Heart left ventricle (tissue), 16 donors: ENCODE measurements around the gene PAK1. TPM values are rescaled to one million over a fixed set of nuclear protein-coding genes. Genes with fewer than 3 reads are reported as not detected.

ENCODE experiments used
- ATAC-seq, 4 donors: fragments of 200-7000 bp; cut with Tn5 transposase; one replicate each; pipeline ENCODE4 v1.9.1; 2020 to 2022; ENCODE audit warnings: moderate library complexity in 4 of 4, mild to moderate bottlenecking in 3 of 4, moderate number of reproducible peaks in 1 of 4
- DNase-seq, 5 donors: peaks; one replicate each; pipeline ENCODE4 v3.0.0-alpha.2; 2020
- H3K27ac ChIP-seq, 12 donors: fragments of 200-600 bp; sonication (generic) in 4 of 12; one replicate each; pipeline versions ENCODE4 v1.5.0 to v1.8.0; 2016 to 2022; ENCODE audit warnings: mild to moderate bottlenecking in 2 of 12
- H3K27me3 ChIP-seq, 9 donors: fragments of 200-600 bp; sonication (generic) in 2 of 9; one replicate each; pipeline versions ENCODE4 v1.5.1 to v1.8.0; 2016 to 2022; ENCODE audit warnings: mild to moderate bottlenecking in 3 of 9
- H3K36me3 ChIP-seq, 9 donors: fragments of 200-600 bp; sonication (generic) in 2 of 9; one replicate each; pipeline versions ENCODE4 v1.5.0 to v1.8.0; 2018 to 2022; ENCODE audit warnings: mild to moderate bottlenecking in 2 of 9
- H3K4me1 ChIP-seq, 12 donors: fragments of 200-600 bp; sonication (generic) in 4 of 12; one replicate each; pipeline versions ENCODE4 v1.5.0 to v1.8.0; 2016 to 2022; ENCODE audit warnings: mild to moderate bottlenecking in 3 of 12
- H3K4me3 ChIP-seq, 12 donors: fragments of 200-600 bp; sonication (generic) in 4 of 12; one replicate each; pipeline versions ENCODE4 v1.5.0 to v1.8.0; 2017 to 2022; ENCODE audit warnings: mild to moderate bottlenecking in 9 of 12, moderate library complexity in 4 of 12
- H3K9me3 ChIP-seq, 12 donors: fragments of 200-600 bp; sonication (generic) in 4 of 12; one replicate each; pipeline versions ENCODE4 v1.5.0 to v1.8.0; 2016 to 2022; ENCODE audit warnings: mild to moderate bottlenecking in 1 of 12
- POLR2A ChIP-seq, 2 donors: fragments of 450-650 bp; IDR thresholded peaks; one replicate each; pipeline ENCODE4 v1.6.1; 2017; ENCODE audit warnings: antibody characterized with exemption in 2 of 2, mild to moderate bottlenecking in 2 of 2, moderate library complexity in 2 of 2
- WGBS, 4 donors: extraction: QIAGEN DNeasy Blood & Tissue Kit in 2 of 4; methylation state at CpG; one replicate each; pipeline versions ENCODE4 v1.1.5 to v1.1.7; 2013 to 2018; 5-methylcytosine and 5-hydroxymethylcytosine counted together
- intact Hi-C, 10 donors: fragments of 100-400 bp; cut with DNase I; formaldehyde crosslinking; loops; one replicate each; pipeline versions ENCODE4 v1.11.1 to v1.14.2; 2022
- polyA plus RNA-seq, 2 donors: library from polyadenylated mRNA; stranded (reverse); fragments of 200-250 nt; gene quantifications; one replicate each; pipeline ENCODE4 v1.2.3, GENCODE V29; 2013
- total RNA-seq, 9 donors: library from RNA; depleted of rRNA in 2 of 9; stranded (reverse); fragments of >200 nt in 2 of 9; fragmentation: NEBNext Ultra II Directional in 3 of 9; extraction: Animal tissue kit (Norgen Biotek cat#: 25700) in 3 of 9; gene quantifications; one replicate each; pipeline versions ENCODE4 v1.1.0 to v1.2.4, GENCODE V29; 2016 to 2023
- TF ChIP-seq, protein P1 (sequence below), 12 donors: fragments of 200-600 bp; sonication (generic) in 4 of 12; IDR thresholded peaks; one replicate each; pipeline versions ENCODE4 v1.5.0 to v1.8.0; 2018 to 2022; ENCODE audit warnings: antibody characterized with exemption in 12 of 12, mild to moderate bottlenecking in 5 of 12
- donor health status: ischemic (EF 13 %, LVEDD 7.1; RV severe dilation, severe dysfunction).
- donor health status: healthy with polysubstance abuse.
- donor health status: DM: no; HTN: yes; CAD: no.
- donor health status: DM: no; HTN: no; CAD: no.
- donor health status: ischemic (EF 25% LVEDD 6.9; RV normal size, moderate dysfunction).
- donor health status: ischemic (EF 25% LVEDD 5.7; RV mildly dilated, moderate dysfunction).
- donor health status: healthy.
- donor health status: DM: yes; HTN: yes; CAD: no.
- donor health status: ischemic (EF 35%, LVEDD 5.7; RV mildly dilated, moderate dysfunction).
- donor health status: nonischemic (EF 11% LVEDD 7.7; RV severe dilation, severe dysfunction).
- donor health status: DM: yes; HTN: yes; CAD: no.
- donor health status: PGD.
- donor health status: ischemic (EF 29% LVEDD 5.4; RV normal size, mild dysfunction).
- donor health status: nonischemic (EF 23%, LVEDD 6.1; RV moderate dilation, normal function).

PAK1 gene
- total and polyA plus RNA-seq, 11 donors = 2.1 to 25.4 (median 5.9) TPM

DNA sequence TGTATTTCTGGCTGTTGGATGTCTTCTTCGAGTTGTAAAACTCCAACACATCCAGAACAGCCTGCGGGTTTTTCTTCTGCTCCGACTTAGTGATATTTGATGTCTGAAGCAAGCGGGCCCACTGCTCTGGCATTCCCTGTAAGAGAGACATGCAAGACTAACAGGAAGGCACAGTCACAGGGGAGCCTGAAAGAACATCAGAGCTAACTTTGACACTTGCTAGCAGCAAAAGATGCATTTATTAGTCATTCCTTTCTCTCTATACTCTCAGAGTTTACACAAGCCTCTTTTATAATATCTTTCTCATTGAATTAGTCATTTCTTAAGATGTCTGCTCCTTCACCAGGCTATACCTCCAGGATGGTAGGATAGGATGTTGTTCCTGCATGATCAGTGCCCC is 94.6 kb downstream of the PAK1 start:
- Histone ChIP-seq H3K27me3 (no peaks in the 10 kb centered on the region), H3K4me1 (peaks cover 0 to 18% (median 6%) of the 10 kb centered on the region in 12 donors), H3K27ac (no peak overlapping the region), H3K9me3 (no peaks in the 10 kb centered on the region), H3K36me3 (peaks cover 0 to 29% (median 0%) of the 10 kb centered on the region in 9 donors), H3K4me3 (no peak overlapping the region)
- 92 to 99% (median 94%) methylated on average over 4 of the region's 4 CpGs for WGBS, 4 donors
- intact Hi-C loops = no loop called here
- TF ChIP-seq POLR2A (IDR thresholded peaks at IDR 0.05) = no peak
- TF ChIP-seq, protein P1, sequence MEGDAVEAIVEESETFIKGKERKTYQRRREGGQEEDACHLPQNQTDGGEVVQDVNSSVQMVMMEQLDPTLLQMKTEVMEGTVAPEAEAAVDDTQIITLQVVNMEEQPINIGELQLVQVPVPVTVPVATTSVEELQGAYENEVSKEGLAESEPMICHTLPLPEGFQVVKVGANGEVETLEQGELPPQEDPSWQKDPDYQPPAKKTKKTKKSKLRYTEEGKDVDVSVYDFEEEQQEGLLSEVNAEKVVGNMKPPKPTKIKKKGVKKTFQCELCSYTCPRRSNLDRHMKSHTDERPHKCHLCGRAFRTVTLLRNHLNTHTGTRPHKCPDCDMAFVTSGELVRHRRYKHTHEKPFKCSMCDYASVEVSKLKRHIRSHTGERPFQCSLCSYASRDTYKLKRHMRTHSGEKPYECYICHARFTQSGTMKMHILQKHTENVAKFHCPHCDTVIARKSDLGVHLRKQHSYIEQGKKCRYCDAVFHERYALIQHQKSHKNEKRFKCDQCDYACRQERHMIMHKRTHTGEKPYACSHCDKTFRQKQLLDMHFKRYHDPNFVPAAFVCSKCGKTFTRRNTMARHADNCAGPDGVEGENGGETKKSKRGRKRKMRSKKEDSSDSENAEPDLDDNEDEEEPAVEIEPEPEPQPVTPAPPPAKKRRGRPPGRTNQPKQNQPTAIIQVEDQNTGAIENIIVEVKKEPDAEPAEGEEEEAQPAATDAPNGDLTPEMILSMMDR (IDR thresholded peaks at IDR 0.05) = no peak
- DNase-seq (no peak), ATAC-seq (no peak)

DNA sequence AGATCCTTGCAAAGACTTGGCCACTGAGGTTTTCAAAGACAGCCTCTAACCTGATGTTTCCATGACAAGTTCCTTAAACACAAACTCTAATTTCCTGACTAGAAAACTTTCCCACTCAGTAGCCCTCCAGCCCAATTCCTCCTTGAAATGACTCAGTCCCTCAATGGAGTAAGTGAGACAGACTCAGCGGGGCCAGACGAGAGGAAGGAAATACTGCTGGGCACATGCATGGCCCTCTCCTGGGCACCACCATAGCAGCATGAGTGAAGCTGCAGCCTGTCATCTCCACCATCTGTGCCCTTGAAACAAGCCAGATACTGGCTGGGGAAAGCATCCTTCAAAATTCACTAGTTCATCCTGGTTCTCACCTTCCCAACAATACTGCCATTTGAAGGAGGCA is 96.2 kb downstream of the PAK1 start:
- Histone ChIP-seq H3K9me3 (no peaks in the 10 kb centered on the region), H3K4me3 (no peak overlapping the region), H3K27ac (no peak overlapping the region), H3K4me1 (peaks cover 0 to 14% (median 6%) of the 10 kb centered on the region in 12 donors), H3K27me3 (no peaks in the 10 kb centered on the region), H3K36me3 (peaks cover 0 to 43% (median 0%) of the 10 kb centered on the region in 9 donors)
- DNase-seq (no peak), ATAC-seq (no peak)
- intact Hi-C loops = no loop called here
- TF ChIP-seq POLR2A (IDR thresholded peaks at IDR 0.05) = no peak
- TF ChIP-seq, protein P1 (IDR thresholded peaks at IDR 0.05) = no peak
- 57 to 69% (median 62%) methylated on average over 2 of the region's 2 CpGs for WGBS, 4 donors

DNA sequence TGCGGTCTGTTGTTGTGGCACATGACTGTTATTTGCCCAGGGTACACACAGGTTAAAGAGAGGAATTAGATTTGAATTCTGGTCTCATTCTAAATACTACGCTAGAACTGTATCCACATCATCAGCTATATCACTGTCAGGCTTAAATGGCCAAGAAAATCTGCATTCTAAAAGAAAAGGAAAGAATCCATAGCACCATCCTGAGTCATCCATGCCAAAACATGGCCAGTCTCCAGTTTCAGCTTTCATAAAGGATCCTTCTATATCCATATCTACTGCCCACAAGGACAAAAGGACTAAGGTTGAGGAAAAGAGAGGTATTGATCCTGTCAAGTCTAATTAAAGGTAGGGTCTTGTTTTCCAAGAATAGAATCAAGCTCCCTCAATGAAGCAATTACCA is 98.8 kb downstream of the PAK1 start:
- H3K27me3 ChIP-seq = no peaks in the 10 kb centered on the region
- no peaks in the 10 kb centered on the region for H3K9me3 ChIP-seq
- DNase-seq = no peak
- ATAC-seq = no peak
- no peak overlapping the region for H3K4me3 ChIP-seq
- intact Hi-C loops = no loop called here
- TF ChIP-seq, protein P1 (IDR thresholded peaks at IDR 0.05) = no peak
- no peak for TF ChIP-seq POLR2A (IDR thresholded peaks at IDR 0.05)
- no peak overlapping the region for H3K27ac ChIP-seq
- peaks cover 0 to 53% (median 0%) of the 10 kb centered on the region in 9 donors for H3K36me3 ChIP-seq
- WGBS, 4 donors = 94 to 100% (median 97%) methylated on average over 2 of the region's 2 CpGs
- no peaks in the 10 kb centered on the region for H3K4me1 ChIP-seq

GRCh38 chr11:77374611-77375031 is 99.3 kb downstream of the PAK1 start:
- Histone ChIP-seq H3K27me3 (no peaks in the 10 kb centered on the region), H3K36me3 (peaks cover 0 to 52% (median 0%) of the 10 kb centered on the region in 9 donors), H3K4me3 (no peak overlapping the region), H3K27ac (no peak overlapping the region), H3K9me3 (no peaks in the 10 kb centered on the region), H3K4me1 (no peaks in the 10 kb centered on the region)
- no peak for ATAC-seq
- TF ChIP-seq, protein P1 (IDR thresholded peaks at IDR 0.05) = no peak
- TF ChIP-seq POLR2A (IDR thresholded peaks at IDR 0.05) = no peak
- DNase-seq = no peak
- WGBS, 4 donors = 92 to 97% (median 94%) methylated on average over 3 of the region's 3 CpGs
- intact Hi-C loops = no loop called here
